ENCODE results near the gene SARNP.

The SARNP gene

DNA sequence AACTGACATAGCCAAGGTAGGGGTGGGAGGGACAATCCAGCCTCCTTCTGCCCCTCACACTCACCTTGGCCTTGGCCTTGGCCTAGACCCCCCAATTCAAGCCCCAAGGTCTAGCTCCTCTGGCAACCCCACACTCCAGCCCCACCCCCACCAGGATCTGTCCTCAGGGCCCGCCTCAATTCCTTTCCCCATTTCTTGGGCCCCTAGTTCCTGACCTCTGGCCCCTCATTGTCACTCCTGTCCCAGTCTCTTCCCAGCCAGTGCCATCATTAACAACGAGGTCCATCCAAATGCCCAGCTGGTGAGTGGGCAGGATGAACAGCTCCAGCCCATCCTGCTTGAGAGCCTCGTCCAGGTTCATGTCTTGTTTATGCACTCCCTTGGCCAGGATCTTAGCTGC is 81.4 kb downstream of the SARNP start:
- TF ChIP-seq USF1 (IDR thresholded peaks at IDR 0.05) (no peak), EP300 (IDR thresholded peaks at IDR 0.05; ENCODE audit: borderline replicate concordance) (no peak), CREB1 (IDR thresholded peaks at IDR 0.05; ENCODE audit: low read depth) (no peak), TAF1 (IDR thresholded peaks at IDR 0.05; ENCODE audit: low read depth) (no peak), FOXM1 (IDR thresholded peaks at IDR 0.05; ENCODE audit: borderline replicate concordance, low read depth) (no peak), NFIC (IDR thresholded peaks at IDR 0.05) (no peak), TEAD4 (IDR thresholded peaks at IDR 0.05) (no peak), RAD21 (IDR thresholded peaks at IDR 0.05; ENCODE audit: low read depth) (no peak), CEBPB (IDR thresholded peaks at IDR 0.05) (no peak), ZBTB7A (IDR thresholded peaks at IDR 0.05; ENCODE audit: low read depth) (no peak), TCF12 (IDR thresholded peaks at IDR 0.05; ENCODE audit: low read depth) (no peak), YY1 (IDR thresholded peaks at IDR 0.05; ENCODE audit: low read depth) (no peak), REST (IDR thresholded peaks at IDR 0.05; ENCODE audit: low read depth) (no peak), EGR1 (IDR thresholded peaks at IDR 0.05) (no peak)
- TF ChIP-seq, protein P1, sequence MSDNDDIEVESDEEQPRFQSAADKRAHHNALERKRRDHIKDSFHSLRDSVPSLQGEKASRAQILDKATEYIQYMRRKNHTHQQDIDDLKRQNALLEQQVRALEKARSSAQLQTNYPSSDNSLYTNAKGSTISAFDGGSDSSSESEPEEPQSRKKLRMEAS (IDR thresholded peaks at IDR 0.05): no peak

- TF ChIP-seq EGR1 (IDR thresholded peaks at IDR 0.05) (no peak), RAD21 (IDR thresholded peaks at IDR 0.05; ENCODE audit: low read depth) (no peak), NFIC (IDR thresholded peaks at IDR 0.05) (no peak), FOXM1 (IDR thresholded peaks at IDR 0.05; ENCODE audit: borderline replicate concordance, low read depth) (no peak), YY1 (IDR thresholded peaks at IDR 0.05; ENCODE audit: low read depth) (no peak), EP300 (IDR thresholded peaks at IDR 0.05; ENCODE audit: borderline replicate concordance) (no peak), TCF12 (IDR thresholded peaks at IDR 0.05; ENCODE audit: low read depth) (no peak), CEBPB (IDR thresholded peaks at IDR 0.05) (no peak), CREB1 (IDR thresholded peaks at IDR 0.05; ENCODE audit: low read depth) (no peak), REST (IDR thresholded peaks at IDR 0.05; ENCODE audit: low read depth) (no peak), TEAD4 (IDR thresholded peaks at IDR 0.05) (no peak), TAF1 (IDR thresholded peaks at IDR 0.05; ENCODE audit: low read depth) (no peak), ZBTB7A (IDR thresholded peaks at IDR 0.05; ENCODE audit: low read depth) (no peak), USF1 (IDR thresholded peaks at IDR 0.05) (no peak)
- TF ChIP-seq, protein P1 (IDR thresholded peaks at IDR 0.05): no peak
These were observed 82.9 kb downstream of the SARNP start for GRCh38 chr12:55734595-55734994.

GRCh38 chr12:55733858-55734257 is 83.7 kb downstream of the SARNP start:
- TF ChIP-seq ZBTB7A (IDR thresholded peaks at IDR 0.05; ENCODE audit: low read depth) (no peak), TCF12 (IDR thresholded peaks at IDR 0.05; ENCODE audit: low read depth) (no peak), EGR1 (IDR thresholded peaks at IDR 0.05) (no peak), NFIC (IDR thresholded peaks at IDR 0.05) (no peak), REST (IDR thresholded peaks at IDR 0.05; ENCODE audit: low read depth) (no peak), RAD21 (IDR thresholded peaks at IDR 0.05; ENCODE audit: low read depth) (no peak), FOXM1 (IDR thresholded peaks at IDR 0.05; ENCODE audit: borderline replicate concordance, low read depth) (no peak), YY1 (IDR thresholded peaks at IDR 0.05; ENCODE audit: low read depth) (no peak), TEAD4 (IDR thresholded peaks at IDR 0.05) (no peak), CEBPB (IDR thresholded peaks at IDR 0.05) (no peak), EP300 (IDR thresholded peaks at IDR 0.05; ENCODE audit: borderline replicate concordance) (no peak), CREB1 (IDR thresholded peaks at IDR 0.05; ENCODE audit: low read depth) (no peak), USF1 (IDR thresholded peaks at IDR 0.05) (no peak), TAF1 (IDR thresholded peaks at IDR 0.05; ENCODE audit: low read depth) (no peak)
- TF ChIP-seq, protein P1 (IDR thresholded peaks at IDR 0.05): no peak

Data from Ishikawa (cell line).